A673 (cell line): ENCODE measurements around the gene SGMS1. TPM values are rescaled to one million over a fixed set of nuclear protein-coding genes. Genes with fewer than 3 reads are reported as not detected.

Source experiments
- BruUV-seq: library from RNA; stranded (reverse); fragments of 400-500 nt; replicated peaks from 2 replicates; lab custom pipeline; 2021; lab: Mats Ljungman, UMichigan
- CTCF ChIA-PET: fragments of 300-600 bp; sonication (Branson Sonifier 250); formaldehyde crosslinking; loops from one replicate; lab custom pipeline; 2022; ENCODE audit warnings: antibody characterized with exemption; lab: Charles Lee
- POLR2A ChIA-PET: fragments of 300-600 bp; sonication (Branson Sonifier 250); formaldehyde crosslinking; loops from one replicate; lab custom pipeline; 2022; ENCODE audit warnings: antibody characterized with exemption; ENCODE audit not compliant: low non-redundant PET; lab: Charles Lee
- DNase-seq: peaks from one replicate; pipeline ENCODE4 v3.0.0-alpha.2; 2015; ENCODE audit warnings: low spot score
- H3K27ac ChIP-seq: fragments of 200-600 bp; sonication (generic); 2 replicates; pipeline ENCODE4 v1.5.1; 2016; ENCODE audit warnings: mixed run types, low read depth, mild to moderate bottlenecking, mixed read lengths, antibody characterized with exemption, low read length; ENCODE audit not compliant: poor library complexity, severe bottlenecking
- H3K27me3 ChIP-seq: fragments of 200-600 bp; sonication (generic); replicated peaks from 2 replicates; pipeline ENCODE4 v1.6.1; 2017; ENCODE audit warnings: mixed run types, low read depth, mild to moderate bottlenecking, mixed read lengths, antibody characterized with exemption, low read length; ENCODE audit not compliant: insufficient read depth, poor library complexity
- H3K36me3 ChIP-seq: fragments of 200-600 bp; sonication (generic); 2 replicates; pipeline ENCODE4 v1.6.1; 2016; ENCODE audit warnings: mixed run types, mild to moderate bottlenecking, mixed read lengths, antibody characterized with exemption, low read length; ENCODE audit not compliant: insufficient read depth, poor library complexity, severe bottlenecking
- H3K4me1 ChIP-seq: fragments of 200-600 bp; sonication (generic); 2 replicates; pipeline ENCODE4 v1.6.1; 2017; ENCODE audit warnings: mixed run types, mild to moderate bottlenecking, mixed read lengths, antibody characterized with exemption, low read length; ENCODE audit not compliant: insufficient read depth, poor library complexity, severe bottlenecking
- H3K4me3 ChIP-seq: fragments of 200-600 bp; sonication (generic); 2 replicates; pipeline ENCODE4 v1.5.1; 2016; ENCODE audit warnings: low read depth, mixed run types, mild to moderate bottlenecking, mixed read lengths, low read length; ENCODE audit not compliant: poor library complexity, severe bottlenecking
- H3K9me3 ChIP-seq: fragments of 200-600 bp; sonication (generic); 2 replicates; pipeline ENCODE4 v1.6.1; 2016; ENCODE audit warnings: mixed run types, low read depth, mild to moderate bottlenecking, mixed read lengths, antibody characterized with exemption, low read length; ENCODE audit not compliant: poor library complexity, severe bottlenecking
- EZH2 ChIP-seq: fragments of 200-600 bp; sonication (generic); IDR thresholded peaks from 2 replicates; pipeline ENCODE4 v1.6.1; 2017; ENCODE audit warnings: borderline replicate concordance, low read depth, mild to moderate bottlenecking, mixed read lengths, antibody characterized with exemption, low read length; ENCODE audit not compliant: poor library complexity, severe bottlenecking
- intact Hi-C: fragments of 100-400 bp; cut with micrococcal nuclease; formaldehyde crosslinking; loops from one replicate; pipeline ENCODE4 v1.10.0; 2022; ENCODE audit not compliant: unreplicated experiment
- total RNA-seq: library from RNA; stranded (reverse); gene quantifications from 2 replicates; pipeline ENCODE4 v1.2.3, GENCODE V29; 2021
- TF ChIP-seq, protein P1 (sequence below): fragments of 300-800, 200-600 bp; sonication (generic); conservative IDR thresholded peaks from 2 replicates; pipeline ENCODE4 v1.5.1; 2017; ENCODE audit warnings: low read depth, mild to moderate bottlenecking, antibody characterized with exemption, low read length, moderate library complexity, mixed read lengths

The SGMS1 gene
- total RNA-seq, 1 experiment from 2014 or later, result 13.0 TPM

GRCh38 chr10:50361946-50362345 lies 261.8 kb downstream of the SGMS1 start:
- ChIA-PET CTCF (no interaction called here), POLR2A (no interaction called here)
- intact Hi-C loops, result no loop called here
- Histone ChIP-seq H3K4me3 (no peak overlapping the region), H3K27me3 (no peaks in the 10 kb centered on the region), H3K4me1 (peaks cover 6% of the 10 kb centered on the region), H3K36me3 (no peaks in the 10 kb centered on the region), H3K27ac (no peak overlapping the region), H3K9me3 (no peaks in the 10 kb centered on the region)
- TF ChIP-seq, protein P1, sequence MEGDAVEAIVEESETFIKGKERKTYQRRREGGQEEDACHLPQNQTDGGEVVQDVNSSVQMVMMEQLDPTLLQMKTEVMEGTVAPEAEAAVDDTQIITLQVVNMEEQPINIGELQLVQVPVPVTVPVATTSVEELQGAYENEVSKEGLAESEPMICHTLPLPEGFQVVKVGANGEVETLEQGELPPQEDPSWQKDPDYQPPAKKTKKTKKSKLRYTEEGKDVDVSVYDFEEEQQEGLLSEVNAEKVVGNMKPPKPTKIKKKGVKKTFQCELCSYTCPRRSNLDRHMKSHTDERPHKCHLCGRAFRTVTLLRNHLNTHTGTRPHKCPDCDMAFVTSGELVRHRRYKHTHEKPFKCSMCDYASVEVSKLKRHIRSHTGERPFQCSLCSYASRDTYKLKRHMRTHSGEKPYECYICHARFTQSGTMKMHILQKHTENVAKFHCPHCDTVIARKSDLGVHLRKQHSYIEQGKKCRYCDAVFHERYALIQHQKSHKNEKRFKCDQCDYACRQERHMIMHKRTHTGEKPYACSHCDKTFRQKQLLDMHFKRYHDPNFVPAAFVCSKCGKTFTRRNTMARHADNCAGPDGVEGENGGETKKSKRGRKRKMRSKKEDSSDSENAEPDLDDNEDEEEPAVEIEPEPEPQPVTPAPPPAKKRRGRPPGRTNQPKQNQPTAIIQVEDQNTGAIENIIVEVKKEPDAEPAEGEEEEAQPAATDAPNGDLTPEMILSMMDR, result no peak
- TF ChIP-seq EZH2, result no peak
- no TSS peak for BruUV-seq
- peak; percentile 27 for DNase-seq

- H3K4me3 ChIP-seq, result no peak overlapping the region
- TF ChIP-seq, protein P1, result no peak
- no peak for TF ChIP-seq EZH2
- H3K27me3 ChIP-seq, result no peaks in the 10 kb centered on the region
- CTCF ChIA-PET, result no interaction called here
- no peaks in the 10 kb centered on the region for H3K9me3 ChIP-seq
- H3K36me3 ChIP-seq, result no peaks in the 10 kb centered on the region
- POLR2A ChIA-PET, result no interaction called here
- no TSS peak for BruUV-seq
- no peak for DNase-seq
- intact Hi-C loops, result no loop called here
- H3K4me1 ChIP-seq, result peaks cover 6% of the 10 kb centered on the region
- no peak overlapping the region for H3K27ac ChIP-seq
Observed at GRCh38 chr10:50360077-50360850, 263.5 kb downstream of the SGMS1 start.

GRCh38 chr10:50358925-50359687 lies 264.6 kb downstream of the SGMS1 start:
- POLR2A ChIA-PET, result no interaction called here
- peaks cover 6% of the 10 kb centered on the region for H3K4me1 ChIP-seq
- CTCF ChIA-PET, result no interaction called here
- no TSS peak for BruUV-seq
- TF ChIP-seq, protein P1, result no peak
- no peak for TF ChIP-seq EZH2
- no peak overlapping the region for H3K27ac ChIP-seq
- no peaks in the 10 kb centered on the region for H3K27me3 ChIP-seq
- no peaks in the 10 kb centered on the region for H3K36me3 ChIP-seq
- no peak overlapping the region for H3K4me3 ChIP-seq
- intact Hi-C loops, result no loop called here
- H3K9me3 ChIP-seq, result no peaks in the 10 kb centered on the region
- no peak for DNase-seq
